A204.1 (cell line): ENCODE results near the gene TRPC4AP.
"Not testable (repeated sequence)": the region's sequence is repeated elsewhere in the genome, so short reads cannot be mapped to it uniquely, and the experiment has no call there.

Experiments
- FAIRE-seq: peaks from 2 replicates; lab custom pipeline; 2012; peaks lifted over from hg19 to GRCh38; lab: Jason Lieb, UNC

Gene TRPC4AP, protein sequence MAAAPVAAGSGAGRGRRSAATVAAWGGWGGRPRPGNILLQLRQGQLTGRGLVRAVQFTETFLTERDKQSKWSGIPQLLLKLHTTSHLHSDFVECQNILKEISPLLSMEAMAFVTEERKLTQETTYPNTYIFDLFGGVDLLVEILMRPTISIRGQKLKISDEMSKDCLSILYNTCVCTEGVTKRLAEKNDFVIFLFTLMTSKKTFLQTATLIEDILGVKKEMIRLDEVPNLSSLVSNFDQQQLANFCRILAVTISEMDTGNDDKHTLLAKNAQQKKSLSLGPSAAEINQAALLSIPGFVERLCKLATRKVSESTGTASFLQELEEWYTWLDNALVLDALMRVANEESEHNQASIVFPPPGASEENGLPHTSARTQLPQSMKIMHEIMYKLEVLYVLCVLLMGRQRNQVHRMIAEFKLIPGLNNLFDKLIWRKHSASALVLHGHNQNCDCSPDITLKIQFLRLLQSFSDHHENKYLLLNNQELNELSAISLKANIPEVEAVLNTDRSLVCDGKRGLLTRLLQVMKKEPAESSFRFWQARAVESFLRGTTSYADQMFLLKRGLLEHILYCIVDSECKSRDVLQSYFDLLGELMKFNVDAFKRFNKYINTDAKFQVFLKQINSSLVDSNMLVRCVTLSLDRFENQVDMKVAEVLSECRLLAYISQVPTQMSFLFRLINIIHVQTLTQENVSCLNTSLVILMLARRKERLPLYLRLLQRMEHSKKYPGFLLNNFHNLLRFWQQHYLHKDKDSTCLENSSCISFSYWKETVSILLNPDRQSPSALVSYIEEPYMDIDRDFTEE

GRCh38 chr20:35092524-35093266, at the start of gene TRPC4AP:
TRPC4AP (minus strand) TSS chr20:35092807; CDS start chr20:35092781, 26 bp downstream.
- FAIRE-seq: no peak

GRCh38 chr20:35135867-35136586, 43.4 kb upstream of the TRPC4AP start:
- FAIRE-seq: no peak

DNA sequence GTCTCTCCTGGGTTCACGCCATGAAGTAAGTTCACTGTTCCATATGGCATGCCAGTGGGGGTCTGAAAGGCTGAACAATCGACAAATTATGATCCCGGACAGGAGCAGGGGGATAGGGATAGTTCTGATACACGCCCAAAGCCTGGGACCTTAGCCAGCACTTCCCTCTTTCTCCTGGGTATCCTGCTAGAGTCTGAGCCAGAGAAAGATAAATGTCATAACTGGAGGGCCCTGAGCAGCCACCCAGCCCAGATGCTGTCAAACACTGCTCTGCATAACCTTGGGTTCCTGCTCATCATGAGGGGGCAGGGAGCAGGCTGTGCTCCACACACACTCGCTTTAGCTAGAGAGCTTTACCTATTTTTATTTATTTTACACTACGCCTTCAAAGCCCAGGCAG, 42.3 kb upstream of the TRPC4AP start:
- no peak for FAIRE-seq

- FAIRE-seq: no peak
Observed at GRCh38 chr20:35134472-35134871, 41.9 kb upstream of the TRPC4AP start.

DNA sequence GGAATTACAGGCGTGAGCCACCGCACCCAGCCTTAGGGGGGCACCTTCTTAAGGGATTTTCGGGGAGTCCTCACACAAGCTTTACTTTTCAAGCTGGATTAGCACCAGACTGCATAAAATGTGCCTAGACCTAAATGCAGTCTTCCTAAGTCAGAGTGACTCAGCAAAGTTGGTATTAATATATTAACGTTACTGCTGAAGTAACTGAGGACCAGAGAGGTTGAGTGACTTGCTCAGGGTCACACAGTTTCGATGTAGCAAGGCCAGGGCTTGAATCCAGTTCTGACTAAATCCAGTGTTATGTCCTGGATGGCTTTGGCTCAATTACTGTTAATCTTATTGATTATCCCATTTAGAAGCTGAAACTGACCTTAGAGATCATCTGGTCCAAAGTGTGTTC, 41.1 kb upstream of the TRPC4AP start:
- no peak for FAIRE-seq

DNA sequence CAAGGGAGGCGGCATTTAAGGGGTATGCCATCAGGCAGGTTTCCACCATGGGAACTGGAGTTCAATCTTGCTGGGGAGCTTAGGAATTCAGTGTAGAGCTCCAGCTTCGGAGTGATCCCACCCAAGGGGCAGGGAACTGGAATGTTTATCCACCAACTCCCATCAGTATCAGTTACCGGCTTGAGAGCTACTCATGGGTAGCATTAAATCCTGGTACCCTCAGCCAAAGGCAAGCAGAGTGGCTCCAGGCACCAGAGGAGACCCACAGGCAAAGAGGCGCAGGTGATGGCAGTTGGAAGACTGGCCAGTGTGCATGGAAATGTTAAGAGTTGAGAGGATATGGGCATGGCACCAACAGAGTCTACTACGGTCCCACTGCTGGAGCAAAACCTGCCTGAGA, 40.4 kb upstream of the TRPC4AP start:
- FAIRE-seq: no peak

DNA sequence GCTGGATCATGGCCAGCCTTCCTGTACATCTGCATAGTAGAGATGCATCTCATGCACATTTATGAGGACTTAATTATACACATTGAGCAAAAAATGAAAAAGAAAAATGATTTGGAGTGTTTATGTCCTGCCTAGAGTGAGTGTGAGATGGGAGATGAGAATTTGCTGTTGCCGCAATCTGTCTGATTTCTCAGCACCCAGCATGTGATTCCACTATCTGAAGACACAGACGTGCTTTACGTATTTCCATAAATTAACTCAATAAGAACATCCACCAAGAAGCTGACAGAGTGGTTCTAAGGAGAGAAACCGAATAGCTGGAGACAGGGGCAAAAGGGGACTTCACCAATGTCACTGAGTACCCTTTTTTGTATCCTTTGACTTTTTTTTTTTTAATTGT, 39.3 kb upstream of the TRPC4AP start:
- FAIRE-seq: no peak

DNA sequence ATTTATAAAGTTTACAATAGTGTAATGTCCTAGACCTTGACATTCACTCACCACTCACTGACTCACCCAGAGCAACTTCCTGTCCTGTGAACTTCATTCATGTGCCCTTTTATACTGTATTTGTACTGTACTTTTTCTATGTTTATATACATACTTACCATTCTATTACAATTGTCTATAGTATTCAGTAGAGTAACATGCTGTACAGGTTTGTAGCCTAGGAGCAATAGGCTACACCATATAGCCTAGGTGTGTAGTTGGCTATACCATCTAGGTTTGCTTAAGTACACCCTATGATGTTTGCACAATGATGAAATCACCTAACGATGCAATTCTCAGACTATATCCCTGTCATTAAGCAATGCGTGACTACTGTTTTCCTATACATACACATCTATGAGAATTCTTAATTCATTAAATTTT, 37.1 kb upstream of the TRPC4AP start:
- no peak for FAIRE-seq

- no peak for FAIRE-seq
Observed at GRCh38 chr20:35125753-35126152, 33.1 kb upstream of the TRPC4AP start.

GRCh38 chr20:35122756-35123405, 30.3 kb upstream of the TRPC4AP start:
- no peak for FAIRE-seq

- no peak for FAIRE-seq
Observed at GRCh38 chr20:35121186-35121585, 28.6 kb upstream of the TRPC4AP start.

DNA sequence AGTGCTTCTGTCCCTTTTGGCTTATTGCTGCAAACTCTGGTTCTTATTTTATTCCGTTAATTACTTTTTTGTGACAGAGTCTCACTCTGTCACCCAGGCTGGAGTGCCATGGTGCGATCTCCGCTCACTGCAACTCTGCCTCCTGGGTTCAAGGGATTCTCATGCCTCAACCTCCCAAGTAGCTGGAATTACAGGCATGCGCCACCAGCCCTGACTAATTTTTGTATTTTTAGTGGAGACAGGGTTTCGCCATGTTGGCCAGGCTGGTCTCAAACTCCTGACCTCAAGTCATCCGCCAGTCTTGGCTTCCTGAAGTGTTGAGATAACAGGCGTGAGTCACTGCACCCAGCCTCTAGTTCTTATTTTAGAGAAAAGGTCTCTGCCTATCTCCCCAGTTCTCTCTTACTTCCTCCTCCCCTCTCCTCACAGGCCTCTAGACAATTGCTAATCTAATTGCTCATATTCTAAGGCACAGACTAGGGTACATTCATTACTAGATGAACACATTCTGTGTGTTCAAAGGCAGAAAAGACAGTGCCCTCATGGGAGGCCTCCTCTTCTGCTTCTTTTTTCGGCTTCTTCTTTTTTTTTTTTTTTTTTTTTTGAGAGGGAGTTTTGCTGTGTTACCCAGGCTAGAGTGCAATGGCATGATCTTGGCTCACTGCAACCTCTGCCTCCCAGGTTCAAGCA, 27.6 kb upstream of the TRPC4AP start:
- FAIRE-seq: no peak

- FAIRE-seq: no peak
Observed at GRCh38 chr20:35117629-35118028, 25.0 kb upstream of the TRPC4AP start.

DNA sequence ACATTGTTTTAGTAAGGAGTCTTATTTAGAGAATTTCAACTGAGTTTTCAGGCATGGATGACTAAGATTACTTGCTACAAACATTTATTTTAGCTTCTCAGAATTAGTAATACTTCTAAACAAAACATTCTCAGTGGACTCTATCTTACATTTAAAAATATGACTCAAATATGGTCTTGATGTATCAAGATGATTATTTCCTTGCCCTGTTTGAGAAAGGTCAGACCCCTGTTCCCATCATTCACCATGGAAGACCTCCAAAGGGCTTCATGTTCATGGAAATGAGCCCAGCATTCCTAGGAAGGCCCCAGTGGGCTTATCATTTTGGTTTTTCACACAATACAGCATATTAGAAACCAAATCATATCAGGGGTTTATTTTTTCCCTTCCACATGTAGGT, 24.6 kb upstream of the TRPC4AP start:
- no peak for FAIRE-seq

- FAIRE-seq: no peak
Observed at GRCh38 chr20:35116258-35116657, 23.7 kb upstream of the TRPC4AP start.

DNA sequence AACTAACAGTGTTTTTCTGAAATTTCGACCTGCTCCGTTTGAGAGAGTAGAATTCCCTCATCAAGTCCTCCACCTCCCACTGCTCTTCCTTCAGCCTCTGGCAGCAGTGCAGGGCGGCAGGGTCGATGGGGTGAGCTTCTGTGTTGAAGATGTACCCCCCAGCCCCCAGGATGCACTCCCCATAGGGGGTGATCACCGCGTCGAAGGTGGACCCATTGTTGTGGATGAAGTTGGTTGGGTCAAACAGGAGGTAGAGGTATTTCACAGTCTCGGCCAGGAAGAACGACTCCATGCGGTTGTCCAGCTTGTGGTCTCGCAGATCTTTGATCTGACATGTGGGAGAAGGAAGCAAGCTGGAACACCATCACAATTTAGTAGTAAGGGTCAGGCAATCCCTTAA, 23.0 kb upstream of the TRPC4AP start:
- FAIRE-seq: no peak

- FAIRE-seq: not testable (repeated sequence)
Observed at GRCh38 chr20:35112276-35112675, 19.7 kb upstream of the TRPC4AP start.

GRCh38 chr20:35111141-35111888, 18.7 kb upstream of the TRPC4AP start:
- FAIRE-seq: no peak

GRCh38 chr20:35108921-35109320, 16.3 kb upstream of the TRPC4AP start:
- FAIRE-seq: no peak

DNA sequence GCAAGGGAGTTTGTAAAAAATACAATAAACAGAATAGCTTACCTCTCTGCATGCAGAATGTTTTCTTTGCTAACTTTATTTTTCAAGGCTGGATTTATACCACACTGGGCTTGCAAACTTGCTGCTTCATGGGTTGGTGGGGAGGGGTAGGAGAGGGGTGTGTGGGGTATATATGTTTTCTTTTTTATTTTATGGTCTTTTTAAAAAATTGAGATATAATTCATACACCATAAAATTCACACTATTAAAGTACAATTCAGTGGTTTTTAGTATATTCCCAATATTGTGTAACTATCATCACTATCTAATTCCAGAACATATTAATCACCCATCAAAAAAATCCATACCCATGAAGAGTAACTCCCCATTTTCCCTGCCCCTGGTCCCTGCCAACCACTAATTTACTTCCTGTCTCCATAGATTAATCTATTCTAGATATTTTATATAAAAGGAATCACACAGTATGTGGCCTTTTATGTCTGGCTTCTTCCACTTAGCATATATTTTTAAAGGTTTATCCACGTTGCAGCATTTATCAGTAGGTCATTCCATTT, 14.3 kb upstream of the TRPC4AP start:
- FAIRE-seq: no peak
